A549 (cell line): Measurements from ENCODE around the gene MAPRE3. TPM values are rescaled to one million over a fixed set of nuclear protein-coding genes. Genes with fewer than 3 reads are reported as not detected.

ENCODE experiments used
- ATAC-seq, 2 experiments: fragments of 200-7000 bp in 1 of 2; fragments of >200 bp in 1 of 2; cut with Nextera tagmentation in 1 of 2; cut with Tn5 transposase in 1 of 2; 3 replicates each; pipeline versions ENCODE4 v1.8.0 to v1.9.1; 2018 to 2020; ENCODE audit warnings: mild to moderate bottlenecking in 1 of 2, moderate library complexity in 1 of 2
- CTCF ChIA-PET: fragments of 300-600 bp; sonication (Branson Sonifier 250); formaldehyde crosslinking; extraction: SDS; loops from one replicate; lab custom pipeline; 2021; ENCODE audit warnings: antibody characterized with exemption, inconsistent platforms; lab: Yijun Ruan, JAX
- POLR2A ChIA-PET: fragments of 350-600 bp; formaldehyde crosslinking; extraction: SDS; loops from one replicate; lab custom pipeline; 2021; ENCODE audit warnings: antibody characterized with exemption, inconsistent platforms; lab: Yijun Ruan, JAX
- DNase-seq, 2 experiments: peaks; one replicate each; pipeline versions ENCODE4 v3.0.0 to v3.0.0-alpha.2; 2011 to 2016; ENCODE audit warnings: low read depth in 1 of 2, low spot score in 1 of 2
- FAIRE-seq: peaks from 2 replicates; lab custom pipeline; 2011; peaks lifted over from hg19 to GRCh38; lab: Jason Lieb, UNC
- H3K27ac ChIP-seq, 2 experiments: fragments of >200 bp; sonication (Bioruptor Twin); formaldehyde crosslinking; 3 replicates each; pipeline ENCODE4 v1.5.1; 2016 to 2017
- H3K4me1 ChIP-seq: fragments of >200 bp; sonication (Bioruptor Twin); formaldehyde crosslinking; 3 replicates; pipeline ENCODE4 v1.6.1; 2016
- H3K4me2 ChIP-seq: fragments of >200 bp; sonication (Bioruptor Twin); formaldehyde crosslinking; 3 replicates; pipeline ENCODE4 v1.6.1; 2016
- H3K4me3 ChIP-seq: fragments of >200 bp; sonication (Bioruptor Twin); formaldehyde crosslinking; 3 replicates; pipeline ENCODE4 v1.5.1; 2016
- H3K9me3 ChIP-seq: fragments of >200 bp; sonication (Bioruptor Twin); formaldehyde crosslinking; 3 replicates; pipeline ENCODE4 v1.6.1; 2016
- CBX2 ChIP-seq: fragments of 200-600 bp; sonication (generic); IDR thresholded peaks from 2 replicates; pipeline ENCODE4 v1.6.1; 2016; ENCODE audit warnings: low read depth, mild to moderate bottlenecking, borderline replicate concordance
- CHD2 ChIP-seq: fragments of 150-350 bp; IDR thresholded peaks from 2 replicates; pipeline ENCODE4 v1.6.1; 2014; ENCODE audit warnings: low read length; ENCODE audit not compliant: partially characterized antibody
- EHF ChIP-seq: fragments of 250-450 bp; sonication (Bioruptor Pico); IDR thresholded peaks from 2 replicates; pipeline ENCODE4 v1.5.0; 2020; ENCODE audit warnings: mild to moderate bottlenecking
- EHMT2 ChIP-seq: fragments of 200-600 bp; sonication (generic); IDR thresholded peaks from 2 replicates; pipeline ENCODE4 v1.6.1; 2016; ENCODE audit warnings: antibody characterized with exemption, low read depth, mild to moderate bottlenecking, moderate library complexity
- FOSL2 ChIP-seq, 2 experiments: fragments of 450-650 bp in 1 of 2; fragments of >200 bp in 1 of 2; sonication (Bioruptor Twin) in 1 of 2; formaldehyde crosslinking; IDR thresholded peaks; 2 replicates each; pipeline versions ENCODE4 v1.5.0 to v1.6.1; 2016 to 2020; ENCODE audit warnings: mild to moderate bottlenecking in 1 of 2, moderate library complexity in 1 of 2
- HDAC2 ChIP-seq: fragments of 200-600 bp; sonication (generic); IDR thresholded peaks from 2 replicates; pipeline ENCODE4 v1.6.1; 2016
- HOXB13 ChIP-seq: fragments of 250-450 bp; sonication (Bioruptor Pico); IDR thresholded peaks from 2 replicates; pipeline ENCODE4 v1.5.0; 2020; ENCODE audit warnings: low read depth, mild to moderate bottlenecking, moderate library complexity
- KDM1A ChIP-seq: fragments of 200-600 bp; sonication (generic); IDR thresholded peaks from 2 replicates; pipeline ENCODE4 v1.6.1; 2016; ENCODE audit warnings: low read depth, mild to moderate bottlenecking
- MAFK ChIP-seq: fragments of 450-650 bp; IDR thresholded peaks from 2 replicates; pipeline ENCODE4 v1.6.1; 2014; ENCODE audit not compliant: partially characterized antibody
- NFE2L2 ChIP-seq: fragments of 150-350 bp; conservative IDR thresholded peaks from 2 replicates; pipeline ENCODE4 v1.6.1; 2014; ENCODE audit warnings: low read length
- NPAS2 ChIP-seq: fragments of 250-450 bp; sonication (Bioruptor Pico); IDR thresholded peaks from 2 replicates; pipeline ENCODE4 v1.8.0; 2022; ENCODE audit warnings: mild to moderate bottlenecking, moderate library complexity, borderline replicate concordance
- PHF8 ChIP-seq: fragments of 200-600 bp; sonication (generic); IDR thresholded peaks from 2 replicates; pipeline ENCODE4 v1.6.1; 2016; ENCODE audit warnings: low read depth, mild to moderate bottlenecking, antibody characterized with exemption, moderate library complexity, borderline replicate concordance
- RFX5 ChIP-seq: fragments of 450-650 bp; IDR thresholded peaks from 2 replicates; pipeline ENCODE4 v1.7.1; 2014; ENCODE audit warnings: antibody characterized with exemption, mild to moderate bottlenecking, moderate library complexity
- SMC3 ChIP-seq: fragments of >200 bp; sonication (Bioruptor Twin); formaldehyde crosslinking; IDR thresholded peaks from 3 replicates; pipeline ENCODE4 v1.6.1; 2018; ENCODE audit warnings: inconsistent platforms
- ZC3H11A ChIP-seq: fragments of 450-650 bp; IDR thresholded peaks from 2 replicates; pipeline ENCODE4 v1.6.1; 2014; ENCODE audit warnings: antibody characterized with exemption, mild to moderate bottlenecking
- WGBS: methylation state at CpG from one replicate; pipeline ENCODE4 v1.1.6; 2017; ENCODE audit errors: missing lambda C conversion rate; 5-methylcytosine and 5-hydroxymethylcytosine counted together
- polyA plus RNA-seq, 4 experiments: library from polyadenylated mRNA; depleted of rRNA in 3 of 4; stranded (reverse); fragments of >200 nt; fragmentation: RNase III in 1 of 4; extraction: RNeasy Plus Mini Kit Qiagen cat#74134 plus additional on column Dnase treatment in 1 of 4; gene quantifications; 2 replicates in 3 of 4; 3 replicates in 1 of 4; pipeline ENCODE4 v1.2.3, GENCODE V29; 2011 to 2017
- TF ChIP-seq, protein P1 (sequence below): fragments of 200-600 bp; sonication (generic); IDR thresholded peaks from 2 replicates; pipeline ENCODE4 v1.6.1; 2016; ENCODE audit warnings: antibody characterized with exemption, mild to moderate bottlenecking, moderate library complexity

The MAPRE3 gene
- polyA plus RNA-seq, 2 of the 4 experiments (the other 2 are of a cell fraction), result 12.1 to 21.5 TPM

- TF ChIP-seq, protein P1, sequence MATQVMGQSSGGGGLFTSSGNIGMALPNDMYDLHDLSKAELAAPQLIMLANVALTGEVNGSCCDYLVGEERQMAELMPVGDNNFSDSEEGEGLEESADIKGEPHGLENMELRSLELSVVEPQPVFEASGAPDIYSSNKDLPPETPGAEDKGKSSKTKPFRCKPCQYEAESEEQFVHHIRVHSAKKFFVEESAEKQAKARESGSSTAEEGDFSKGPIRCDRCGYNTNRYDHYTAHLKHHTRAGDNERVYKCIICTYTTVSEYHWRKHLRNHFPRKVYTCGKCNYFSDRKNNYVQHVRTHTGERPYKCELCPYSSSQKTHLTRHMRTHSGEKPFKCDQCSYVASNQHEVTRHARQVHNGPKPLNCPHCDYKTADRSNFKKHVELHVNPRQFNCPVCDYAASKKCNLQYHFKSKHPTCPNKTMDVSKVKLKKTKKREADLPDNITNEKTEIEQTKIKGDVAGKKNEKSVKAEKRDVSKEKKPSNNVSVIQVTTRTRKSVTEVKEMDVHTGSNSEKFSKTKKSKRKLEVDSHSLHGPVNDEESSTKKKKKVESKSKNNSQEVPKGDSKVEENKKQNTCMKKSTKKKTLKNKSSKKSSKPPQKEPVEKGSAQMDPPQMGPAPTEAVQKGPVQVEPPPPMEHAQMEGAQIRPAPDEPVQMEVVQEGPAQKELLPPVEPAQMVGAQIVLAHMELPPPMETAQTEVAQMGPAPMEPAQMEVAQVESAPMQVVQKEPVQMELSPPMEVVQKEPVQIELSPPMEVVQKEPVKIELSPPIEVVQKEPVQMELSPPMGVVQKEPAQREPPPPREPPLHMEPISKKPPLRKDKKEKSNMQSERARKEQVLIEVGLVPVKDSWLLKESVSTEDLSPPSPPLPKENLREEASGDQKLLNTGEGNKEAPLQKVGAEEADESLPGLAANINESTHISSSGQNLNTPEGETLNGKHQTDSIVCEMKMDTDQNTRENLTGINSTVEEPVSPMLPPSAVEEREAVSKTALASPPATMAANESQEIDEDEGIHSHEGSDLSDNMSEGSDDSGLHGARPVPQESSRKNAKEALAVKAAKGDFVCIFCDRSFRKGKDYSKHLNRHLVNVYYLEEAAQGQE, result no peak
- TF ChIP-seq KDM1A (no peak), ZC3H11A (no peak), PHF8 (no peak)
These were observed 31.5 kb downstream of the MAPRE3 start (continued) for GRCh38 chr2:27001950-27002349.

GRCh38 chr2:27003007-27003406, 32.6 kb downstream of the MAPRE3 start:
- Histone ChIP-seq H3K9me3 (no peaks in the 10 kb centered on the region), H3K27ac (no peak overlapping the region), H3K4me1 (peaks cover 7% of the 10 kb centered on the region; the same call in 1 of the 3 replicates), H3K4me2 (no peak overlapping the region), H3K4me3 (no peak overlapping the region)
- POLR2A ChIA-PET, result no interaction called here
- DNase-seq (no peak), ATAC-seq (peak in 1 of 2 experiments; percentile 23; a peak in 1 of 6 replicates), FAIRE-seq (no peak)
- 85% methylated on average over 4 of the region's 4 CpGs for WGBS
- TF ChIP-seq SMC3 (no peak), NPAS2 (no peak)
- TF ChIP-seq, all 56 proteins: peak for 0
- CTCF ChIA-PET, result interaction anchor here (1.1 to 3.8 kb wide), 5 partner anchors 12 to 157 kb away, joined by 3 to 29 read pairs (median 14); no protein-coding TSS in a partner anchor

- WGBS, result 64% methylated on average over 9 of the region's 9 CpGs
- ATAC-seq (no peak), DNase-seq (no peak), FAIRE-seq (no peak)
- no peak overlapping the region for H3K4me2 ChIP-seq
- ChIA-PET POLR2A (no interaction called here), CTCF (interaction anchor here (0.8 to 3.8 kb wide), 8 partner anchors 8 to 158 kb away, joined by 3 to 29 read pairs (median 4); no protein-coding TSS in a partner anchor)
- no peak overlapping the region for H3K27ac ChIP-seq
- TF ChIP-seq RFX5 (no peak), FOSL2 (IDR thresholded peaks at IDR 0.05) (no peak), FOSL2 (CRISPR knock-in tag; IDR thresholded peaks at IDR 0.05) (0 out of 2 replicates have a peak, but pooled peaks have one; percentile 5)
- H3K4me3 ChIP-seq, result no peak overlapping the region
- no peaks in the 10 kb centered on the region for H3K9me3 ChIP-seq
- peaks cover 7% of the 10 kb centered on the region; the same call in 1 of the 3 replicates for H3K4me1 ChIP-seq
These were observed 33.4 kb downstream of the MAPRE3 start for GRCh38 chr2:27003857-27004256.

DNA sequence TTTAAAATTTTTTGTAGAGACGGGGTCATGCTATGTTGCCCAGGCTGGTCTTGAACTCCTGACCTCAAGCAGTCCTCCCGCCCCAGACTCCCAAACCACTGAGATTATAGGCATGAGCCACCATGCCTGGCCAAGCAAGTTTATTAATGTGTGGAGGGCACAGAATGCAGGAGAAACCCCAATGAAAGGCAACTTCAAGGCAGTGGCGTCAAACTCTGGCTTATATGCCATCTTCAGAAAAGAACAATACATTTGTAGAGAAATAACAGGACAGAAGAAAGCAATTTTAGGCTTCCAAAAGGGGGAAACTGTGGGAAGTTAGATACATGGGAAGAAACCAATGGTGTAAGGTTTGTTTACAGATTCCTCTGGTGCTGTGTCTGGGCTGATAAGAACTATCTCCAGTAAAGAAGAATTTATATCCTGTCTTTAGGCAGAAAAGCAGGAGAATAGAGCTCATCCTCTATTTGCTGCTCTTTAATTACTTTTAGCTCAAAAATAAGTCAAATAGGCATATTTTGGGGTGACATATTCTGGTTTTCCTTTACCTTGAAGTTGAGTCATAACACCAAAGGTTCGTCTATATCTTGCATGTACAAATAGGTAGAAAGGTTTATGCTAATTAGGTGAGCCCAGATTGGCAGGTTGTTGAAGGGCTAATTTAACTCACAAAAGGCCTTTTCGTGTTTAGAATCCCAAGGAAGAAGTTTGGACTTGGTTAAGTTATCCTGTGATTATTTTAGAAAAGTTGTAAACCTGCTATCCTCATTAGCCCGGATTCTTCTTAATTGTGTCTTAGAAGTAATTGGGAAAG, 36.4 kb downstream of the MAPRE3 start:
- H3K9me3 ChIP-seq, result no peaks in the 10 kb centered on the region
- WGBS, result 72% methylated on average over 6 of the region's 6 CpGs
- H3K4me2 ChIP-seq, result no peak overlapping the region
- peaks cover 27% of the 10 kb centered on the region for H3K4me1 ChIP-seq
- DNase-seq (no peak), ATAC-seq (no peak), FAIRE-seq (no peak)
- H3K4me3 ChIP-seq, result no peak overlapping the region
- ChIA-PET POLR2A (no interaction called here), CTCF (interaction anchor here (1.0 to 2.8 kb wide), 7 partner anchors 8 to 161 kb away, joined by 3 to 30 read pairs (median 4); no protein-coding TSS in a partner anchor)
- no peak overlapping the region for H3K27ac ChIP-seq
- TF ChIP-seq CBX2 (no peak), ZC3H11A (no peak), NFE2L2 (no peak), EHMT2 (no peak), HDAC2 (no peak), CHD2 (no peak), HOXB13 (CRISPR knock-in tag) (no peak), EHF (no peak), PHF8 (no peak), MAFK (no peak)
